NB4 (cell line): ENCODE measurements around the gene KIF16B.

Source experiments
- DNase-seq: peaks from one replicate; pipeline ENCODE4 v3.0.0; 2010; ENCODE audit warnings: low read depth
- H3K4me3 ChIP-seq: one replicate; pipeline ENCODE4 v1.5.1; 2011; ENCODE audit warnings: mild to moderate bottlenecking, low read depth, low read length, moderate library complexity
- MYC ChIP-seq: IDR thresholded peaks from 2 replicates; pipeline ENCODE4 v1.6.1; 2011; ENCODE audit warnings: low read depth, low read length
- POLR2A ChIP-seq: IDR thresholded peaks from 2 replicates; pipeline ENCODE4 v1.6.1; 2011; ENCODE audit warnings: mild to moderate bottlenecking; ENCODE audit not compliant: insufficient read length; ENCODE audit errors: extremely low read depth
- TF ChIP-seq, protein P1 (sequence below): IDR thresholded peaks from 2 replicates; pipeline ENCODE4 v1.6.1; 2011; ENCODE audit warnings: low read depth, low read length
- TF ChIP-seq, protein P2 (sequence below): IDR thresholded peaks from one replicate; pipeline ENCODE4 v1.5.1; 2012; ENCODE audit warnings: low read depth, low read length

KIF16B gene

DNA sequence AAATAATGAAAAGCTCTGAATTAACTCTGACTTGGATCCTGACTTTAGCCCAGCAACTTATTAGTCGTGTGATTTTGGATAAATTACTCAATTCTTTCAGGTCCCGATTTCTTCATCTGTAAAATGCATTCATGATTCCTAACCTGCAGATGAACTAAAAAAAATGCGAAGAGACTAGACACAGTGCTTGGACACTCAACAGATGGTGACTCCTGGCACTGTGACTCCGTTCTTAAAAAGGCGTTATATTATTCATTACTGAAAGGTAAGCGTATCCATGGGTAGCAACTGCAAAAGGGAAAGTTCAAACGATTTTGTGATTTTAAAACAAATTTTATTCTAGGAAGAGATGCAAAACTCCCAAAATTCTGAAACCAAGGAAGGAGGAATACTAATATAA is 226.3 kb downstream of the KIF16B start:
- no peak for TF ChIP-seq POLR2A
- TF ChIP-seq, protein P1, sequence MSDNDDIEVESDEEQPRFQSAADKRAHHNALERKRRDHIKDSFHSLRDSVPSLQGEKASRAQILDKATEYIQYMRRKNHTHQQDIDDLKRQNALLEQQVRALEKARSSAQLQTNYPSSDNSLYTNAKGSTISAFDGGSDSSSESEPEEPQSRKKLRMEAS = no peak
- TF ChIP-seq MYC = no peak
- TF ChIP-seq, protein P2, sequence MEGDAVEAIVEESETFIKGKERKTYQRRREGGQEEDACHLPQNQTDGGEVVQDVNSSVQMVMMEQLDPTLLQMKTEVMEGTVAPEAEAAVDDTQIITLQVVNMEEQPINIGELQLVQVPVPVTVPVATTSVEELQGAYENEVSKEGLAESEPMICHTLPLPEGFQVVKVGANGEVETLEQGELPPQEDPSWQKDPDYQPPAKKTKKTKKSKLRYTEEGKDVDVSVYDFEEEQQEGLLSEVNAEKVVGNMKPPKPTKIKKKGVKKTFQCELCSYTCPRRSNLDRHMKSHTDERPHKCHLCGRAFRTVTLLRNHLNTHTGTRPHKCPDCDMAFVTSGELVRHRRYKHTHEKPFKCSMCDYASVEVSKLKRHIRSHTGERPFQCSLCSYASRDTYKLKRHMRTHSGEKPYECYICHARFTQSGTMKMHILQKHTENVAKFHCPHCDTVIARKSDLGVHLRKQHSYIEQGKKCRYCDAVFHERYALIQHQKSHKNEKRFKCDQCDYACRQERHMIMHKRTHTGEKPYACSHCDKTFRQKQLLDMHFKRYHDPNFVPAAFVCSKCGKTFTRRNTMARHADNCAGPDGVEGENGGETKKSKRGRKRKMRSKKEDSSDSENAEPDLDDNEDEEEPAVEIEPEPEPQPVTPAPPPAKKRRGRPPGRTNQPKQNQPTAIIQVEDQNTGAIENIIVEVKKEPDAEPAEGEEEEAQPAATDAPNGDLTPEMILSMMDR = no peak
- DNase-seq = no peak
- H3K4me3 ChIP-seq = no peak overlapping the region

DNA sequence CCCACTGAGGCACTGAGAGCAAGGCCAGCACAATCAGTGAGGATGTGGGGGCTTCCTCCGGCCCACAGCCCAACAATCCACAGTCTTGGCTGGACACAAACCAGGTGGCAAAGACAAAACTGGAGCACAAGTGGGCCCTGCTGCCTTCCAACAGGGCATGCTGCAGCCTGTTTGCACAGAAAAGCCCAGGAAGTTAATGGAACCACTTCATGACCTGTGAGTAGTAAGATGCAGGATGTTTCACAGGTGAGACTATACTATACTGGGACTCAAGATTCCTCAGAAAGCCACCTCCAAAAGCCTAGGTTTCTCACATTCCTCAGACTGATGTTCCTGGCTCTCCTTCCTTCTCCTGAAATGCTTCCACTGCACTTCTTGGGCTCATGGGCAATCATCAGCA is 235.5 kb downstream of the KIF16B start:
- no peak overlapping the region for H3K4me3 ChIP-seq
- DNase-seq = no peak
- TF ChIP-seq, protein P2 = no peak
- TF ChIP-seq, protein P1 = no peak
- TF ChIP-seq MYC (no peak), POLR2A (no peak)

DNA sequence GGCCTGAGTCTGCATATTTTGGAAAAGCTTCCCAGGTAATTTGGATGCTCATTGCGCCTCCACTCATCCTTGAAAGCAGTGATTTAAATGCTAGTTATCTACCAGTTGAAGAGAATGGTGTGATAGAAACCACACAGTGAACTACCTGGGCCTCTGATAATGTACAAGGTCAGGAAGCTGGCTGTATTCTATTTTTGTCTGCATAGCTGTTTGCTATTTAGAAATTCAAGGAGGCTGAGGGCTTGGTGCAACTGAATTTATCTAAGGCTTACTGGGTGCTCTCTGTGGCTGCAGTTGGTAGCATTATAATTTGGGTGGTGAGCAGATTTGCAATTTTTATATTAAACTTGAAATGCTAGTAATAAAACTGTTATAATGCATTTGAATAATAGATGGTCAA is 245.6 kb downstream of the KIF16B start:
- TF ChIP-seq, protein P1 = no peak
- TF ChIP-seq MYC (no peak), POLR2A (no peak)
- TF ChIP-seq, protein P2 = no peak
- H3K4me3 ChIP-seq = no peak overlapping the region
- DNase-seq = no peak

DNA sequence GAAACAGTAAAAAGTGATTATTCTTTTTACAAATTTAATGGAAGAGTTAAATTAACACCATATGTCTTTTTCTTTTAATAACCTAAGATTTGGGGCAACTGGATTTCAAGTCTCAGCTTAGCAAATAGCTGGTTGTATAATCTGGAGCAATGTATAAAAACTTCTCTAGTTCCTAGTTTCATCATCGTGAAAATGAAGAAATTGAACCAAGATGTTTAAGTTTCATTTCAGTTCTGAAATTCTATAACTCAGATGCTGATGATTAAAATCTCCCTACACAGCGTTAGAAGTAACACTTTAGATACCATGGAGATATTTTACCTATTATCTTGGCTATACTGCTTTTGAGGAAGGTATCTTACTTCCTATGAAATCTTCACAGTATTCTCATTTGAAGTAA is 252.0 kb downstream of the KIF16B start:
- TF ChIP-seq, protein P1 = no peak
- TF ChIP-seq MYC (no peak), POLR2A (no peak)
- TF ChIP-seq, protein P2 = no peak
- no peak for DNase-seq
- no peak overlapping the region for H3K4me3 ChIP-seq

DNA sequence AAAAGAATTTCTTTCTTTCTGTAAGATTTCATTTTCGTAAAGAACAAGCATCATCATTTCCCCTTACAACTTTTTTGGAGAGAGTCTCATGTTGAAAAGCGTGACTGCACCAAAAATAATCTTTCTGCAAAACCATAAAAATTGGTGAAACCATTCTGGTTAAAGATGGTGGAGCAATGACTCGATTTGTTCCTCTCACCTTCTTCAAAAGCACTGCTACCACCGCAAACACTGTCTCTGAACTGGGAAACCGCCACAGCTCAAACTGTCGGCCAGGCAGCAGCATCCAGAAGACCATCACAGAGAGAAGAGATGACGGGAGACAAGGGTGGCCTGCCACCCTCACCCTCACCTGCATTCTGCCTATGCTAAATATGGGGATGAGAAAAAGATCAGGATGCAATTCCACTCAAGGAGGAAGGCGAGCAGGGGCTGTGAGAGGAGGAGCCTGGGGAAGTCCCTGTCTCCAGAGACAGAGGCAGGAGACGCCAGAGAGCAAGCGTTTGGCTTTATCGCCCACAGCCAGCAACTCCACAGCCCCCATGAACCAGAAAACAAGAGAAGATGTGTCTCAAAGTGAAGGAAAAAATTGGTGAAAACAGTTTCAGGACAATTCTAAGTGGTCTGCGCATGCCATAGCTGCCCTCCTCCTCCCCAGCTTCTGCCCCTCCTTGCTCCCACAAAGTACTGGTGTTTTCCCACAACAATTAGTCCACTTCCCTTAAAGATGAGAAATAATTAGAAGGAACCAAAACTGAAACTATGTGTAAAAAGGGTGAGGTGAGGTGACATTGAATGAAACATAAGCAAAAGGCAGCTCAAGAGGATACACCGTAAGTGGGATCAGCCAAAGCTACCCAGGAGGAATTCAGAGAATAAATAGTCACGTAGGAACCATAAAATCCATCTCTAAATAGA is 255.5 kb downstream of the KIF16B start:
- DNase-seq = no peak
- H3K4me3 ChIP-seq = no peak overlapping the region

More for the DNA sequence above, 255.5 kb downstream of the KIF16B start:
- TF ChIP-seq, protein P2 = no peak
- no peak for TF ChIP-seq MYC
- TF ChIP-seq POLR2A = no peak
- TF ChIP-seq, protein P1 = no peak
